NCI-H82 (cell line): ENCODE data around the gene LSM14A.
"Not testable (repeated sequence)": the region's sequence is repeated elsewhere in the genome, so short reads cannot be mapped to it uniquely, and the experiment has no call there.

Experiments used
- DNase-seq: peaks from one replicate; lab custom pipeline; 2025; lab: John Stamatoyannopoulos, UW

LSM14A gene

GRCh38 chr19:34171877-34172660, at the start of gene LSM14A:
Gene LSM14A, plus strand, starts transcription at chr19:34172504. Its CDS starts 139 bp downstream, at chr19:34172643.
- peak; percentile 94 for DNase-seq

DNA sequence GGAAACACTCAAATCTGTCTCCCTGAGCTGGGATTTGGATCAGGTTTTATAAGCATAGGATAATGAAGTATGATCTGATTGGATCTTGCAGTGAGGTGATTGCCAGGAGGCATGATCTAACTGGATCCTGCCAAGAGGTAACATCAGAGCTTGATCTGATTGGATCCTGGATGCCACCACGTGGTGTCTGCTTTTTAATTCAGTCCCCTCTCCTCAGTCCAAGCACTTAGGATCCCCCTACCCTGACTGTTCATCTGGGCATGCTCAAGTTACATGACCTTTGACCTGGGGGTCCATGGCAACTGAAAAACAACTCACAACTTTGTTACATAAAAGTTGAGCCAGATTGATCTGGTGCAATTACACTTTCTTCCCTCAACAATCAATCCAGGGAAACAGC, 47.5 kb upstream of the LSM14A start:
- peak; percentile 46 for DNase-seq

DNA sequence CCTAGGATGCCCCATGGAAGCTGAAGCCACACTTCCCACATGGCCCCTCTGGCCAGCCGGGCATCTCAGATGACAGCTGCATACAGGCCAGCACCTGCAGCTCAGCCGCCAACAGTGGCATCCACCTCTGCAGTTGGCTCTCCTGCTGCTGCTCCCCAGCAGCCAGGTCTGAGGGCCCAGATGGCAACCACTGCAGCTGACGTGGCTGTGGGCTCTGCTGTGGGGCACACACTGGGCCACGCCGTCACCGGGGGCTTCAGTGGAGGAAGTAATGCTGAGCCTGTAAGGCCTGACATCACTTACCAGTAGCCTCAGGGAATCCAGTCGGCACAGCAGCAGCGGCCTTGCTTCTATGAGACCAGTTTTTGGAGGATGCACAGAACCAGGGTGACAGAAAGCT, 45.3 kb upstream of the LSM14A start:
- no peak for DNase-seq

DNA sequence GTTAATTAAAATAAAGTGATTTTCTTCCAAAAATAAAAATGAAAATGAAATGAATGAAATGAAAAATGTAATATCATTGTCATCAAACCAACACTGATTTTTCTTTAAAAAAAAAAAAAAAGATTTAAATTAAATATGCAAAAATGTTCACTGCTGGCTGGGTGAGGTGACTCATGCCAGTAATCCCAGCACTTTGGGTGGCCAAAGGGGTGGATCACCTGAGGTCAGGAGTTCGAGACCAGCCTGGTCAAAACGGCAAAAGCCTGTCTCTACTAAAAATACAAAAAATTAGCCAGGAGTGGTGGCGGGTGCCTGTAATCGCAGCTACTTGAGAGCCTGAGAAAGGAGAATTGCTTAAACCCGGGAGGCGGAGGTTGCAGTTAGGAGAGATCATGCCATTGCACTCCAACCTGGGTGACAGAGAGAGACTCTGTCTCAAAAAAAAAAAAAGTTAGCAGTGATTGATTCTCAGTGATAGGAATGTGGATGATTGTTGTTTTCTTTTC, 44.6 kb upstream of the LSM14A start:
- no peak for DNase-seq

- DNase-seq: no peak
Measured at GRCh38 chr19:34128558-34129250, 43.6 kb upstream of the LSM14A start.

DNA sequence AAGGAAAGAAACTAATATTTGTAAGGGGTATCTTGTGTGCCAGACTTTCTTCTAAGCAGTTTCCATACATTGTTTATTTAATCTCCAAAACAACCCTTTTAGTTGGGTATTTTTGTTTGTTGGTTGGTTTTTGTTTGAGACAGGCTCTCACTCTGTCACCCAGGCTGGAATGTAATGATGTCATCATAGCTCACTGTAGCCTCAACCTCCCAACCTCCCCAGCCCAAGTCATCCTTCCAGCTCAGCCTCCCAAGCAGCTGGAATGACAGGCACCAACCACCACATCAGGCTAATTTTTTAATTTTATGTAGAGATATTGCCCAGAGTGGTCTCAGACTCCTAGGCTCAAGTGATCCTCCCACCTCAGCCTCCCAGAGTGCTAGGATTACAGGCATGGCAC, 41.2 kb upstream of the LSM14A start:
- DNase-seq: no peak

DNA sequence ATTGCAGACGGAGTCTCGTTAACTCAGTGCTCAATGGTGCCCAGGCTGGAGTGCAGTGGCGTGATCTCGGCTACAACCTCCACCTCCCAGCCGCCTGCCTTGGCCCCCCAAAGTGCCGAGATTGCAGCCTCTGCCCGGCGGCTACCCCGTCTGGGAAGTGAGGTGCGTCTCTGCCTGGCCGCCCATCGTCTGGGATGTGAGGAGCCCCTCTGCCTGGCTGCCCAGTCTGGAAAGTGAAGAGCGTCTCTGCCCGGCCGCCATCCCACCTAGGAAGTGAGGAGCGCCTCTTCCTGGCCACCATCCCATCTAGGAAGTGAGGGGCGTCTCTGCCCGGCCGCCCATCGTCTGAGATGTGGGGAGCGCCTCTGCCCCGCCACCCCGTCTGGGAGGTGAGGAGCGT, 40.2 kb upstream of the LSM14A start:
- DNase-seq: not testable (repeated sequence)

DNA sequence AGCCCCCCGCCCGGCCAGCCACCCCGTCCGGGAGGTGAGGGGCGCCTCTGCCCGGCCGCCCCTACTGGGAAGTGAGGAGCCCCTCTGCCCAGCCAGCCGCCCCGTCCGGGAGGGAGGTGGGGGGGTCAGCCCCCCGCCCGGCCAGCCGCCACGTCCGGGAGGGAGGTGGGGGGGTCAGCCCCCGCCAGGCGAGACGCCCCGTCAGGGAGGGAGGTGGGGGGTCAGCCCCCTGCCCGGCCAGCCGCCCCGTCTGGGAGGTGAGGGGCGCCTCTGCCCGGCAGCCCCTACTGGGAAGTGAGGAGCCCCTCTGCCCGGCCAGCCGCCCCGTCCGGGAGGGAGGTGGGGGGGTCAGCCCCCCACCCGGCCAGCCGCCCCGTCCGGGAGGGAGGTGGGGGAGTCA, 39.6 kb upstream of the LSM14A start:
- DNase-seq: not testable (repeated sequence)

DNA sequence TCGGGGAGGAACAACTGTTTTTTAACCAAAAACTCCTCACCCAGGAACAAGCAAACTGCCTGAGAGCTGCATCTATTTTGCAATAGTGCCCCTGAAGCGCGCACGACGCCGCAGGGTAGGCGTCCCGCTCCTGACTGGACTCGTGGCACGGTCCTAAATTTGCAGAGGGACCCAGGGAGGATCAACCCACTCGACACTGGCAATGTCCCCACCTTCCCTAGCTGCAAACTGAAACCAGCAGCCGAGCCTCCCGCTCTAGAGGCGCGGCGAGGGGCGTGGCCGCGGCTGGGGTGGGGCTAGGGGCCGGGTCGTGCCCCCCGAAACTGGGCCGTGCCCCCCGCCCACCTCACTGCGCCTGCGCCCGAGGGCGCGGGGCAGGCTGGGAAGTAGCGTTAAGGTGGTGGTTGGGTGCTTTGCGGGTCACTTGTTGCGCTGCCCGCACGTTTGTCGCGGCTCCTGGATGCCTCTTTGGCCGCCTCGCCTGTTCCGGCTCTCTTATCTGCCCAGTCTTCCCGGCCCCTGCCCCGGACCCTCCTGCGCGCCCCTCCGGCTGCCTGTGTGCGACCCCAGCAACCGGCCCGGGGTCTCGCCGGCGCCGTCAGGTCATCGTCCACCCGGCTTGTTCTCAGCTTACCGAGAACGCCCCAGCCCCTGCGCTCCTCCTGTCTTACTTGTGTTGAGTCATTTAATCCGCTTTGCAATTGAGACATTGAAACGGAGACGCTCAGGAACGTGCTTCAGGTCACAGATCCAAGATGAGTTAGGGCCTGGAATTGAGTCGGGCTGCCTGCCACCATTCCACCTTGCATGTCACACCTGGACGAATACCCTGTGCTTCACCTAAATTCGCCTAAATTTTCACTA, 37.9 kb upstream of the LSM14A start:
- DNase-seq: peak; percentile 94

- DNase-seq: no peak
Measured at GRCh38 chr19:34135054-34135800, 37.1 kb upstream of the LSM14A start.

- no peak for DNase-seq
Measured at GRCh38 chr19:34135821-34136611, 36.3 kb upstream of the LSM14A start.

DNA sequence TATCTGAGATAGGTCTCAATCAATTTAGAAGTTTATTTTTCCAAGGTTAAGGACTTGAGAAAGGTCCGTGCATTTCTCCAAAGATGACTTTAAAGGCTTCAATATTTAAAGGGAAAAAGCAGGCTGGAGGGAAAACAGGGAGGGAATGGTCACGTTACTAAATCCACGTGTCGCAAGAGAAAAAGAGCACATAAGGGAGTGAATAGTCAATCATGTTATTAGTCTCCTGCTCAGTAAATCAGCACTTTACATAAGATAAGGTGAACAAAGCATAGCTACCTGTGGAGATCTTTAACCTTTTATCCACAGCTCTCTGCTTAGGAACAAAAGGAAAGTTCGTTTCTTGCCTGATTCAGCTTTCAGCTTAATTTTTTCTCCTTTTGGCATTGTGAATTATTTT, 31.3 kb upstream of the LSM14A start:
- DNase-seq: no peak

- DNase-seq: no peak
Measured at GRCh38 chr19:34142440-34142839, 29.9 kb upstream of the LSM14A start.

- peak; percentile 78 for DNase-seq
Measured at GRCh38 chr19:34145741-34146202, 26.5 kb upstream of the LSM14A start.

GRCh38 chr19:34148658-34149185, 23.6 kb upstream of the LSM14A start:
- no peak for DNase-seq

GRCh38 chr19:34149873-34150272, 22.4 kb upstream of the LSM14A start:
- DNase-seq: no peak

GRCh38 chr19:34150558-34150957, 21.7 kb upstream of the LSM14A start:
- DNase-seq: no peak

DNA sequence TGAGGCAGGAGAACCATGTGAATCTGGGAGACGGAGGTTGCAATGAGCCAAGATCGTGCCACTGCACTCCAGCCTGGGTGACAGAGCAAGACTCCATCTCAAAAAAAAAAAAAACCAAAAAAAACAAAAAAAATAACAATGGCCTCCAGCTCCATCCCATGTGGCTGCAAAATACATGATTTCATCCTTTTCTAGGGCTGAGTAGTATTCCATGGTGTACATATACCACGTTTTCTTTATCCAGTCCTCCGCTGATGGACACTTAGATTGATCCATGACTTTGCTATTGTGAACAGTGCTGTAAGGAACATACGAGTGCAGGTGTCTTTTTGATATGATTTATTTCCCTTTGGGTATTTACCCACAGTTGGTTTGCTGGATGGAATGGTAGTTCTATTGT, 20.9 kb upstream of the LSM14A start:
- DNase-seq: no peak

- DNase-seq: no peak
Measured at GRCh38 chr19:34154401-34154800, 17.9 kb upstream of the LSM14A start.

- DNase-seq: no peak
Measured at GRCh38 chr19:34155686-34156085, 16.6 kb upstream of the LSM14A start.
